ENCODE measurements around the gene CLDN4. TPM values are rescaled to one million over a fixed set of nuclear protein-coding genes. Genes with fewer than 3 reads are reported as not detected.

Gene CLDN4
- total and polyA plus RNA-seq, 2 donors (not counting 3 experiments of a cell fraction or from before 2014, with no cell fraction given): 0.13 to 0.15 TPM

DNA sequence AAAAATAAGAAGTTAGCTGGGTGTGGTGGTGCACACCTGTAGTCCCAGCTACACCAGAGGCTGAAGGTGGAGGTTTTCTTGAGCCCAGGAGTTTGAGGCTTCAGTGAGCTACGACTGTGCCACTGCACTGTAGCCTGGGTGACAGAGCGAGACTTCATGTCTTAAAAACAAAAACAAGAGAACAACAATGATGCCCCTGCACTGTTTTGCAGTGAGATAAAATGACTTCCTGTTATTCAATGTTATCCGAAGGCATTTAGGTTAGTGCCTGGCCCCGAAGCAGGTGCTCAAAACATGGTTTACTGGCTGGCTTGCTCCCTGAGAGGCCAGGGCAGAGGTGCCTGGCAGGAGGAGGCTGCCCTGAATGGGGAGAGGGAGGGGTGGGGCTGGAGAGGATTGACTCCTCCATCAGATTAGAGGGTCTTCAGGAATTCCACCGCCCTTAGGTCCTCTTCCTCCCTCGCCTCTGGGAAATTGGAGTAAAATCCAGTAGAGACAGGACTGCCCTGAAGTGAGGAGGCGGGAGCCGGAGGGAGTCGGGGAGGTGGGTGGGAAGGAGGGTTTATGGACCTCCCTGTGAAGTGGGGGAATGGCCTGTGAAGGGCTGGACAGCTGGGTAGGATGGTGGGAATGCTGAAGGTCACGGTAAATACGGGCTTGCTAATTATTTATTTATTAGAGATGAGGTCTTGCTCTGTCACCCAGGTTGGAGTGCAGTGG, 6.8 kb upstream of the CLDN4 start:
- Histone ChIP-seq H3K9me3 (replicated peaks; ENCODE audit: control insufficient read depth, insufficient read depth, low read length) (no peaks in the 10 kb centered on the region), H2AFZ (ENCODE audit: low read depth, low read length) (no peak overlapping the region), H3K27me3 (ENCODE audit: control insufficient read depth in 2 of 2, insufficient read depth in 2 of 2, low read length in 2 of 2) (no peaks in the 10 kb centered on the region), H3K9me1 (replicated peaks; ENCODE audit: control insufficient read depth, extremely low read depth, insufficient read depth, low read length) (no peaks in the 10 kb centered on the region), H3K79me2 (ENCODE audit: control insufficient read depth, insufficient read depth, low read length) (no peaks in the 10 kb centered on the region), H3K4me1 (ENCODE audit: control insufficient read depth, extremely low read depth, insufficient read depth, low read length) (peaks cover 5% of the 10 kb centered on the region), H3K27ac (ENCODE audit: insufficient read depth, low read depth, low read length) (no peak overlapping the region), H4K20me1 (replicated peaks; ENCODE audit: control insufficient read depth, extremely low read depth, insufficient read depth, low read length) (no peaks in the 10 kb centered on the region), H3K9ac (replicated peaks; ENCODE audit: extremely low read depth, insufficient read depth, low read length) (no peak overlapping the region), H3K4me2 (ENCODE audit: insufficient read depth, low read length) (no peak overlapping the region), H3K36me3 (ENCODE audit: control insufficient read depth in 2 of 2, extremely low read depth in 1 of 2, insufficient read depth in 2 of 2, low read length in 2 of 2) (no peaks in the 10 kb centered on the region), H3K4me3 (replicated peaks in 1 of 3; ENCODE audit: insufficient read depth in 1 of 3, low read depth in 1 of 3, low read length in 3 of 3) (no peak overlapping the region)
- CTCF ChIA-PET: interaction anchor here (0.6 to 1.5 kb wide), 3 partner anchors 12 to 53 kb away, joined by 4 to 7 read pairs (median 4); no protein-coding TSS in a partner anchor
- DNase-seq (ENCODE audit: low read depth, low spot score): no peak
- no TSS peak for BruUV-seq (replicated peaks)
- no peak for TF ChIP-seq MYC (IDR thresholded peaks at IDR 0.05; ENCODE audit: low read depth, low read length)
- intact Hi-C loops (cut with micrococcal nuclease) (no loop called here), dilution Hi-C loops (cut with MboI; ENCODE audit: extremely low pct_ligation_motif_present, low sequenced_read_pairs) (no loop called here)
- POLR2A ChIA-PET: no interaction called here
- FAIRE-seq: no peak

DNA sequence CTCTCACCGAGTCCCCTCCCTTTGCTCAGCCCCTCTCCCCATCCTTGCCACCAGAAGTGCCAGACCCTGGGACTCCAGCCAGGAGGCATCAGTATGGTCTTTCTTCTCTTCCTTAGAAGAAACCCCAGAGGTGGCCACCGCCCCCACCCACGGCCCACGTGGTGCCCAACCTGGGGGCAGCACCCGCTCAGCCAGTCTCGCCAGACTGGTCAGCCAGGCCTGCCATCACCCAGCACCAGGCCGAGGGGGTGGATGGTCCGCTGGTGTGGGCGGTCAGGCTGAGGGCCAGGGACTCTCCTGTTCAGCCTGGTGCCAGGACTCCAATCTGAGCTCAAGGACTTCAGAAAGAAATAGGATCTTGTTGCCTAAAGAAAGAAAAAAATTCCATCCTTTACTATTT, 5.8 kb upstream of the CLDN4 start:
- FAIRE-seq (no peak), DNase-seq (ENCODE audit: low read depth, low spot score) (no peak)
- Histone ChIP-seq H3K9ac (replicated peaks; ENCODE audit: extremely low read depth, insufficient read depth, low read length) (no peak overlapping the region), H3K27me3 (ENCODE audit: control insufficient read depth in 2 of 2, insufficient read depth in 2 of 2, low read length in 2 of 2) (no peaks in the 10 kb centered on the region), H3K4me3 (replicated peaks in 1 of 3; ENCODE audit: insufficient read depth in 1 of 3, low read depth in 1 of 3, low read length in 3 of 3) (no peak overlapping the region), H3K4me2 (ENCODE audit: insufficient read depth, low read length) (no peak overlapping the region), H3K9me1 (replicated peaks; ENCODE audit: control insufficient read depth, extremely low read depth, insufficient read depth, low read length) (no peaks in the 10 kb centered on the region), H4K20me1 (replicated peaks; ENCODE audit: control insufficient read depth, extremely low read depth, insufficient read depth, low read length) (no peaks in the 10 kb centered on the region), H3K36me3 (ENCODE audit: control insufficient read depth in 2 of 2, extremely low read depth in 1 of 2, insufficient read depth in 2 of 2, low read length in 2 of 2) (no peaks in the 10 kb centered on the region), H3K79me2 (ENCODE audit: control insufficient read depth, insufficient read depth, low read length) (no peaks in the 10 kb centered on the region), H3K9me3 (replicated peaks; ENCODE audit: control insufficient read depth, insufficient read depth, low read length) (no peaks in the 10 kb centered on the region), H3K4me1 (ENCODE audit: control insufficient read depth, extremely low read depth, insufficient read depth, low read length) (peaks cover 5% of the 10 kb centered on the region), H2AFZ (ENCODE audit: low read depth, low read length) (no peak overlapping the region), H3K27ac (ENCODE audit: insufficient read depth, low read depth, low read length) (no peak overlapping the region)
- ChIA-PET POLR2A (no interaction called here), CTCF (interaction anchor here (0.8 to 3.2 kb wide), 2 partner anchors 29 to 240 kb away, joined by 3 to 16 read pairs; no protein-coding TSS in a partner anchor)
- BruUV-seq (replicated peaks): no TSS peak
- intact Hi-C loops (cut with micrococcal nuclease): no loop called here
- no peak for TF ChIP-seq POLR2AphosphoS5 (IDR thresholded peaks at IDR 0.05; ENCODE audit: insufficient read depth, low read depth, low read length)
- dilution Hi-C loops (cut with MboI; ENCODE audit: extremely low pct_ligation_motif_present, low sequenced_read_pairs): no loop called here
